ENCODE data around the gene DAB2.

Gene DAB2

GRCh38 chr5:39459907-39460306, 35.1 kb upstream of the DAB2 start:
- ChIA-PET CTCF (interaction anchor here (0.9 kb wide), 1 partner anchor 13 kb away, joined by 6 read pairs; no protein-coding TSS in a partner anchor), POLR2A (ENCODE audit: low non-redundant PET) (no interaction called here)
- DNase-seq (ENCODE audit: low spot score) = no peak
- no peak overlapping the region for H3K27ac ChIP-seq
- TF ChIP-seq CTCF (conservative IDR thresholded peaks at IDR 0.05; ENCODE audit: low read depth) = no peak

- ChIA-PET CTCF (no interaction called here), POLR2A (ENCODE audit: low non-redundant PET) (no interaction called here)
- no peak for DNase-seq (ENCODE audit: low spot score)
- H3K27ac ChIP-seq = no peak overlapping the region
- TF ChIP-seq CTCF (conservative IDR thresholded peaks at IDR 0.05; ENCODE audit: low read depth) = no peak
Observed at GRCh38 chr5:39459071-39459470, 34.3 kb upstream of the DAB2 start.

- no peak for DNase-seq (ENCODE audit: low spot score)
- ChIA-PET CTCF (interaction anchor here (0.6 to 0.7 kb wide), 2 partner anchors 513 to 800 kb away, joined by 3 to 4 read pairs; no protein-coding TSS in a partner anchor), POLR2A (ENCODE audit: low non-redundant PET) (interaction anchor here (0.6 kb wide), 1 partner anchor 344 kb away, joined by 3 read pairs; no protein-coding TSS in a partner anchor)
- no peak for TF ChIP-seq CTCF (conservative IDR thresholded peaks at IDR 0.05; ENCODE audit: low read depth)
- H3K27ac ChIP-seq = no peak overlapping the region
Observed at GRCh38 chr5:39455645-39456044, 30.9 kb upstream of the DAB2 start.

GRCh38 chr5:39453606-39454005, 28.8 kb upstream of the DAB2 start:
- ChIA-PET CTCF (no interaction called here), POLR2A (ENCODE audit: low non-redundant PET) (no interaction called here)
- no peak overlapping the region for H3K27ac ChIP-seq

GRCh38 chr5:39452846-39453245, 28.1 kb upstream of the DAB2 start:
- TF ChIP-seq CTCF (conservative IDR thresholded peaks at IDR 0.05; ENCODE audit: low read depth) = no peak
- H3K27ac ChIP-seq = no peak overlapping the region
- CTCF ChIA-PET = no interaction called here
- POLR2A ChIA-PET (ENCODE audit: low non-redundant PET) = no interaction called here
- no peak for DNase-seq (ENCODE audit: low spot score)

More at GRCh38 chr5:39453606-39454005, 28.8 kb upstream of the DAB2 start:
- no peak for TF ChIP-seq CTCF (conservative IDR thresholded peaks at IDR 0.05; ENCODE audit: low read depth)
- no peak for DNase-seq (ENCODE audit: low spot score)

GRCh38 chr5:39451276-39451941, 26.6 kb upstream of the DAB2 start:
- no peak overlapping the region for H3K27ac ChIP-seq
- ChIA-PET POLR2A (ENCODE audit: low non-redundant PET) (no interaction called here), CTCF (no interaction called here)
- no peak for TF ChIP-seq CTCF (conservative IDR thresholded peaks at IDR 0.05; ENCODE audit: low read depth)
- no peak for DNase-seq (ENCODE audit: low spot score)

Data from RWPE1 (cell line).